Tongue (tissue), 3 donors: Measurements from ENCODE around the gene SLC46A3. TPM values are rescaled to one million over a fixed set of nuclear protein-coding genes. Genes with fewer than 3 reads are reported as not detected.

Experiments
- DNase-seq: peaks from one replicate; pipeline ENCODE4 v3.0.0-alpha.2; 2015
- small RNA-seq: library from RNA; depleted of rRNA; stranded (forward); fragments of <200 nt; gene quantifications from one replicate; pipeline ENCODE3, GENCODE V24; 2014; ENCODE audit warnings: low replicate concordance
- total RNA-seq: library from RNA; depleted of rRNA; stranded (reverse); fragments of >200 nt; gene quantifications from one replicate; pipeline ENCODE4 v1.2.3, GENCODE V29; 2014

The SLC46A3 gene
- total RNA-seq, 1 donor from 2014 or later = 2.2 TPM

DNA sequence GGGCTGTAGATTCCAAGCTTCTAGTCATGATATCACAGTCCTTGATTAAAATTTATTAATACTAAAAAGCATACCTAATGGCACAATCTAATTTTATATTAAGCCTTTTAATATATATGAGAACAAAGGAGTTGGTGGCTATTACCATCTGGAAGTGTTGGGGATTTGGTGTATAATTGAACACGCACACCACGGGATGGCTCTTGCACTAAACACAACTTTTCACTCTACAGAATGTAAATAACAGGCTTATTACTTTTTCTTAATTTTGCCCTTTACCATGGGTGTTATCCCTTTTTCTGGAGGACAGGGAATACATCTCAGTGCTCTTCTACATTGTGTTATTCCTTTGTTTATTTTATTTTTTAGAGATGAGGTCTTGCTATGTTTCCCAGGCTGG is 38.2 kb downstream of the SLC46A3 start:
- DNase-seq = no peak

DNA sequence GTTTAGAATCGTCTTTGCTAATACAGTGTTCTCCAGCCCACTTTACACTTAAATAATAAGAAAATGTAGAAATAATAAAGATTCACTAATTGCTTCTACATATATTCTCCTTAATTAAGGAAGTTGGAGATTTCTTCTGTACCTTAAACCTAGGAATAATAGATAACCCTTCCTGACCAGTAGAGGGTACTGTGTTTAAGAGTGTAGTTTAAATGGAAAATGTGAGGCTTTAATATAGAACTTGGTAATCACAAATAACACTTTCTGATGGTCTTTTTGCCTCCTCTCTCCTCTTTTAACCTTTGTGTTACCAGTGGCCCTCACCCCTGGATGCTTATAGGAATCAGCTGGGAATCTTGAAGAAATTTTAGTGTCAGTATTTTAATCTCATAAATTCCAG is 39.1 kb downstream of the SLC46A3 start:
- no peak for DNase-seq

DNA sequence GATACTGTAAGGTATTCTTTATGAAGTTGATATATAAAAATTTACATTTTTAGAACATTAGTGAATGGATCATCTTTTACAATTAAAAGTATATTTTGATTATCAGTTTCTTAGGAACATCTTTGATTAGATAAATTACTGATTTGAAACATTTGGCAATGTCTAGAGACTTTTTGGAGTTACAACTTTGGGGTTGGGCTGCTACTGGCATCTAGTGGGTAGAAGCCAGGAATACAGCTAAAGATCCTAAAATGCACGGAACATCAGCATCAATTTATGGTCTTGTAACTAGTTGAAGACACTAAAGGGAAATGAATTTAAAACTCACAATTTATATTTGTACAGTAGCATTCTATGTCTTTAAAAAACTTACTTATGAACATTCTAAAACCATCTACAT is 40.0 kb downstream of the SLC46A3 start:
- no peak for DNase-seq

DNA sequence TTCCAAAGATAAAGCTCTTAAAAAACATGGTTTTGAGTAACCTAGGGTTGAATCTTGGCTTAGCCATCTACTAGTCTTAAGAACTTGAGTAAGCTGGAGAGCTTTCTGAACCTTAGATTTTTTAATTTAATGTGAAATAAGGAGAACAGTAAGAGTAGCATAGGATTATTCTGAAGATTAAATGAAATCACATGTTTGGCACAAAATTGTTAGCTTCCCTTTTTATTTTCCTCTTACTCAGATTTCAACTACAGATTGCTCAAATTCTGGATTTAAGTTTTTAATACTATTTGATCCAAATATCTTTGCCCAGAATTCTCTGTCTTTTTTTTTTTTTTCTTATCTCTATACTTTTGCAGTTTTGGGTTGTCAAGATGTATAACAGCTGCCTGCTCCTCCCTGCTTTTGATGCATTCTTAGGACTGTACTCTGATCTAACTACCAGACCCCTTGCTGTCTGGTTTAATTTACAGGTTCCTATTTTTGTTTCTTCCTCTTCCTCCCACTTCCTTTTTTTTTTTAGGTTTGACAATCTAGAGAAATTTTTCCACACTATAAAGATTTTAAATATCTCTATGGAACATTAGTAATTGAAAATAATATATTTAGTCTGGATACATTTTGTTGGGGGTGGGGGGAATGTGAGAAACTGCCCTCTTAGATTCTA is 47.5 kb downstream of the SLC46A3 start:
- DNase-seq = no peak

DNA sequence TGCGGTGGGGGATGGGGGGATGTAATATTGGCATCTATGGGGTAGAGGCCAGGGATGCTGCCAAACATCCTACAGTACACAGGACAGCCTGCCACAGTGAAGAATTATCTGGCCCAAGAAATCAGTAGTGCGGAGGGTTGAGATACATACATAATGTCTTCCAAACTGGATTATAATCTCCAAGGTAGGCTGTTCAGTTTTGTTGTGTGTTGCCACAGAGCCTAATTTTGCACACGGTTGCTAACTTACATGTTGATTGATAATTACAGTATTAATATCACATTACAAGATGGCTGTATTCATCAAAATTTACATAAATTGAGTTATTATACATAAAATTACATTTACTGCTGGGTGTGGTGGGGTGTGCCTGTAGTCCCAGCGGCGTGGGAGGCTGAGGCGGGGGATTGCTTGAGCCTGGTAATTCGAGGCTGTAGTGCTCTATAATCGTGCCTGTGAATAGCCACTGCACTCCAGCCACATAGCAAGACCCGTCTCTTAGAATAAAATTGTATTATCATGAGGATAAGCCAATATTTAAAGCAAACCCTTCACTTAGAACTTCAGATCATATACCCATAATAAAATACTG is 51.8 kb downstream of the SLC46A3 start:
- no peak for DNase-seq

DNA sequence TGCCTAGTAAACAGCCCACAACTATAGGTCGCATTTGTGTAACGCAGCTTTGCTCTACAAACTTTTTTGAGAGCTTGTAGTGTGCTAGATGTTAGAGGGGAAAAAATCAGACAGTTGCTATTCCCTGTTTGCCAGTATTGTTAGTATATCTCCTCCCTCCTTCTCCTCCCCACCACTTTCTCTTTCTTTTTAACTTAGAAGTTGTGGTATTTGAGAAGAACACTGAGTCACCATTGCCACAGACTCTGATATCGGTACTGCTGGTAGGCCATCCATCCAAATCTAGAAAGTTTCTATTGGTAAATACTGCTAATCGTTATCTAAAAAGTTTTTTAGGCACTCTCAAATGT is 59.2 kb downstream of the SLC46A3 start:
- DNase-seq = no peak

- peak; percentile 97 for DNase-seq
Observed at GRCh38 chr13:28658796-28659620, 59.8 kb downstream of the SLC46A3 start, which contains the start of gene POMP. POMP (plus strand) TSS chr13:28659130; CDS start chr13:28659185, 55 bp downstream.

DNA sequence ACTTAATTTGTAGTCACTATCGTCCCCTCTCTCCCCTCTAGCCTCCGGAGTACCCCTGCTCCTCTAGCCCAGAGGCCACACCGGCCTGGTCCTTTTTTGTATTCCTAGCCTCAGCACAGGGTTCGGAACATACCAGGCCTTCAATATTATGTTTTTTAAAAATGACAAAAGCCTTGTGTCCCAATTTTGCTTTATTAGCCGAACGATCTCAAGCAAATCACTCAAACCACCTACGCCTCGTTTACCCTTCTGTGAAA is 60.3 kb downstream of the SLC46A3 start:
- no peak for DNase-seq

GRCh38 chr13:28657784-28658538 is 60.8 kb downstream of the SLC46A3 start:
- DNase-seq = peak; percentile 25

DNA sequence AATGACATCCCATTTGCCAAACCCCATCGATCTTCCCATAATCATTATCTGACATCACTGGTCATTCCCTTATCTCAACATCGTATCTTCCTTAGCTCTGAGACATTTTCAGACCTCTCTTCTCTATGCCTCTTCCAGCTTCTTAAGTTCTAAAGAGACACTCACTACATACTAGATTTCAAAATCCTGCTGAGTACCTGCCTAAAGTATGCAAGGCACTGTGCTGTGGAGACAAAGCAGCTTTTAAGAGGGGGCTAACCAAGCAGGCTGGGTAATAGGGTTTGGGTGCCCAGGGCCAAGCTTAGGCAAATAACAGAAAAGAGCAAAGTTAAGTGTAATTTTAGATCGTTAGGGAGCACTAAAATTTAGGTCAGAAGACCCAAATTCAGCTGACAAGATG is 63.2 kb downstream of the SLC46A3 start:
- no peak for DNase-seq

- DNase-seq = no peak
Observed at GRCh38 chr13:28654276-28654675, 64.5 kb downstream of the SLC46A3 start.

GRCh38 chr13:28653111-28653510 is 65.7 kb downstream of the SLC46A3 start:
- DNase-seq = no peak

DNA sequence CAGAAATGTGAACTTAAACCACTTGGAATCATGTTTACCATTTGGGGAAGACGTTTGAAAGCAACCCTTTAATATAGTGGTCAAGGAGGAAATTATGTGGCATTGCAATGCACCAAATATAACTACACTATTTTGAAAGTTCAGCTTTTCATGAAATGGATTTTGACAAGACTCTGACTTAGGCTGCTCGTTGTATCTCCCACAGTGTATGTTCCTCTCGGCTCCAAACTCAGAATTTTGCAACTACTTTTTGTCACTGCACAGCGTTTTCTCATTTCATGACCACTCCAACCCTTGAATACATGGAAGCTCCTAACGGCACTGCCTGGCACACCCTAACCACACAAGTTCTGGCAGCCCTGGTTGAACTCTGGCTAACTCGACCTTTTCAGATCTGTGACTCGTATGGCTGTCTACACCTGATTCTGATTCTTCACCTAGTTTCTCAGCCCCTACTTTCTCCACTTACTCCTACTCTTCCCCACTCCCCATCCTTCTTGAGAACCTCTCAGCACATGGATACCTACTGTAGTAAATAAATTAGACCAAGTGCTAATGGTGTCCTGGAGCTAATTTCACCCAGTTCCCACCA is 66.9 kb downstream of the SLC46A3 start:
- no peak for DNase-seq

DNA sequence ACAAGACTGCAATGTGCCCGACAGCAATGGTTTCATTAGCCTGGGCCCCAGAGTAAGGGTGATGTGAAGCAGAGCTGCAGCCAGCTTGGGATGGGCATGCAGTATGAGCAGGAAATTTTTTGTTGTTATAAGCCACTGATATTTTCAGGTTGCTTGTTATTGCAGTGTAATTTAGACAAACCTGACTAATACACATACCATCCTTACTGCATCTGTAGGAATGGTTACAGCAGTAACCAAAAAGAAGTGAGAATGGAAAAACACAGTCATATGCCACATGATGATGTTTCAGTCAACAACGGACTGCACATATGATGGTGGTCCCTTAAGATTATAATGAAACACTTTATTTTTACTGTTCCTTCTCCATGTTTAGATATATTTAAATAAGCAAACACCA is 68.5 kb downstream of the SLC46A3 start:
- no peak for DNase-seq

Small RNA genes lying within 50 kb of the gene (small RNA-seq; reads per million reads assigned to genes)
- gene RNU6-53P = not detected

Other genes with a start within 250 kb of the SLC46A3 start
- 46.3 TPM for gene FLT1, start 223.8 kb downstream of the SLC46A3 start, total RNA-seq
- gene POMP, start 59.8 kb downstream of the SLC46A3 start, total RNA-seq = 63.9 TPM
- 11.2 TPM for gene MTUS2, start 101.4 kb upstream of the SLC46A3 start, total RNA-seq